GM12878 (cell line): ENCODE results near the gene COPS3. TPM values are rescaled to one million over a fixed set of nuclear protein-coding genes. Genes with fewer than 3 reads are reported as not detected.

Source experiments
- BRCA1 ChIP-seq: IDR thresholded peaks from 2 replicates; pipeline ENCODE4 v1.6.1; 2011; ENCODE audit warnings: low read depth, low read length, improper control_type of control experiment
- EED ChIP-seq: sonication (generic); IDR thresholded peaks from 2 replicates; pipeline ENCODE4 v1.6.1; 2016; ENCODE audit warnings: antibody characterized with exemption, low read depth
- IKZF1 ChIP-seq: fragments of 450-650 bp; conservative IDR thresholded peaks from 2 replicates; pipeline ENCODE4 v1.6.1; 2017; ENCODE audit warnings: antibody characterized with exemption, mild to moderate bottlenecking
- JUNB ChIP-seq: IDR thresholded peaks from 2 replicates; pipeline ENCODE4 v1.6.1; 2016; ENCODE audit warnings: antibody characterized with exemption, mild to moderate bottlenecking
- MYB ChIP-seq: fragments of 150-350 bp; IDR thresholded peaks from 2 replicates; pipeline ENCODE4 v1.6.1; 2014; ENCODE audit warnings: mild to moderate bottlenecking, low read depth, low read length, borderline replicate concordance
- MYC ChIP-seq: IDR thresholded peaks from 2 replicates; pipeline ENCODE4 v1.6.1; 2011; ENCODE audit warnings: mild to moderate bottlenecking, low read length, moderate library complexity, inconsistent platforms; ENCODE audit not compliant: insufficient read depth, insufficient replicate concordance, insufficient read length, severe bottlenecking
- POLR2AphosphoS2 ChIP-seq: IDR thresholded peaks from 2 replicates; pipeline ENCODE4 v1.6.1; 2011; ENCODE audit warnings: low read depth, mild to moderate bottlenecking, low read length, improper control_type of control experiment, moderate library complexity
- POU2F2 ChIP-seq: IDR thresholded peaks from 3 replicates; pipeline ENCODE4 v1.6.1; 2011; ENCODE audit warnings: low read depth, mild to moderate bottlenecking, low read length, borderline replicate concordance
- RAD51 ChIP-seq: fragments of 450-650 bp; IDR thresholded peaks from 2 replicates; pipeline ENCODE4 v1.6.1; 2016; ENCODE audit warnings: moderate library complexity, mild to moderate bottlenecking, inconsistent platforms
- RB1 ChIP-seq: fragments of 450-650 bp; formaldehyde crosslinking; IDR thresholded peaks from 2 replicates; pipeline ENCODE4 v1.6.1; 2017; ENCODE audit warnings: mild to moderate bottlenecking, borderline replicate concordance
- SRF ChIP-seq, 2 experiments: IDR thresholded peaks; 2 replicates each; pipeline ENCODE4 v1.6.1; 2011; ENCODE audit warnings: low read depth in 2 of 2, low read length in 2 of 2, mild to moderate bottlenecking in 1 of 2, moderate library complexity in 1 of 2
- STAT1 ChIP-seq: fragments of 450-650 bp; conservative IDR thresholded peaks from 2 replicates; pipeline ENCODE4 v1.6.1; 2014; ENCODE audit warnings: antibody characterized with exemption, mild to moderate bottlenecking
- TCF3 ChIP-seq: IDR thresholded peaks from 2 replicates; pipeline ENCODE4 v1.6.1; 2012; ENCODE audit warnings: low read depth, mild to moderate bottlenecking, low read length, borderline replicate concordance; ENCODE audit not compliant: insufficient read depth
- polyA plus RNA-seq, 11 experiments: library from polyadenylated mRNA; depleted of rRNA in 4 of 11; unstranded in 6 of 11; stranded (reverse) in 5 of 11; fragments of >200 nt; fragmentation: Nextera tagmentation in 4 of 11; fragmentation: Illumina TruSeq in 1 of 11; extraction: Ambion mirVana in 4 of 11; extraction: Trizol in 1 of 11; gene quantifications; 1 replicate in 1 of 11; 2 replicates in 10 of 11; pipeline versions ENCODE4 v1.2.1 to v1.2.3, GENCODE V29; 2011 to 2016; ENCODE audit warnings: inconsistent platforms in 2 of 11, missing spikeins in 2 of 11, low read depth in 1 of 11
- total RNA-seq, 4 experiments: library from RNA; depleted of rRNA in 3 of 4; stranded (reverse); fragments of >200 nt in 3 of 4; fragmentation: Illumina TruSeq in 1 of 4; extraction: Trizol in 1 of 4; gene quantifications; 2 replicates each; pipeline versions ENCODE4 v1.2.1 to v1.2.3, GENCODE V29; 2013 to 2021
- TF ChIP-seq, protein P1 (sequence below): fragments of 450-650 bp; formaldehyde crosslinking; IDR thresholded peaks from 2 replicates; pipeline ENCODE4 v1.4.0; 2020; ENCODE audit warnings: mild to moderate bottlenecking, moderate library complexity
- TF ChIP-seq, protein P2 (sequence below): fragments of 450-650 bp; IDR thresholded peaks from 2 replicates; pipeline ENCODE4 v1.6.1; 2016; ENCODE audit warnings: mild to moderate bottlenecking, moderate library complexity, borderline replicate concordance
- TF ChIP-seq, protein P3 (sequence below): fragments of 450-650 bp; IDR thresholded peaks from 2 replicates; pipeline ENCODE4 v1.6.1; 2017; ENCODE audit warnings: mild to moderate bottlenecking, moderate library complexity
- TF ChIP-seq, protein P4 (sequence below): IDR thresholded peaks from 2 replicates; pipeline ENCODE4 v1.6.1; 2012; ENCODE audit warnings: low read depth, low read length, improper control_type of control experiment

The COPS3 gene
- total and polyA plus RNA-seq, 10 of the 15 experiments (the other 5 are each of a cell fraction or from before 2014, with no cell fraction given) = 99.7 to 187 (median 133) TPM

DNA sequence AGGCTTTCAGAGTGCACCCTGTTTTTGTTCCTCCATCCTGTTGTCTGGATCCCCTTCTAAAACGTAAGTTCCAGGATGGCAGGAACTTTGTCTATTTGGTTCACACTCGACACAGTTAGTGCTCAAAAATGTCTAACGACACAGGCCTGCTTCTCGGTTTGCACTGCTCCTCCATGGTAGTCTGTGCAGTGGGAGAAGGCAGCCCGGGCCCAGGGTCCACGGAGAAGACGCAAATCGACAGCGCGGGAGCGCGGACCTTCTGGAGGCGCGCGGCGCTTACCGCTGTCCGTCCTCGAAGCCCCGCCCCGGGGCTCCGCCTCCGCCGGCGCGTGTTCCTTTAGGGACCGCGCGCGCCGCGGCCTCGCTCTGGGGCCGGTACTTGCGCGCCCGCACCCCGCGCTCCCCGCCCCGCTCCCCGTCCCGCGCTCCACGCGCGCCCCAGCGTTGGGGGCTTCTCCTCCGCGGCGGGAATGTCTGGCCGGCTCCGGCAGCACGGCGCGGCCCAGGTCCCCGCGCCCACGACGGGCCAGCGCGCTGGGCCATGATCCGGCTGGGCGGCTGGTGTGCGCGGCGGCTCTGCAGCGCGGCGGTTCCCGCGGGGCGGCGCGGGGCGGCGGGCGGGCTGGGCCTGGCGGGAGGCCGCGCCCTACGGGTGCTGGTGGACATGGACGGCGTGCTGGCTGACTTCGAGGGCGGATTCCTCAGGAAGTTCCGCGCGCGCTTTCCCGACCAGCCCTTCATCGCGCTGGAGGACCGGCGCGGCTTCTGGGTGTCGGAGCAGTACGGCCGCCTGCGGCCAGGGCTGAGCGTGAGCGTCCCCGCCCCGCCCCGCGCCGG, 22.2 kb upstream of the COPS3 start, which contains the start of gene NT5M (continued):
- TF ChIP-seq, protein P1, sequence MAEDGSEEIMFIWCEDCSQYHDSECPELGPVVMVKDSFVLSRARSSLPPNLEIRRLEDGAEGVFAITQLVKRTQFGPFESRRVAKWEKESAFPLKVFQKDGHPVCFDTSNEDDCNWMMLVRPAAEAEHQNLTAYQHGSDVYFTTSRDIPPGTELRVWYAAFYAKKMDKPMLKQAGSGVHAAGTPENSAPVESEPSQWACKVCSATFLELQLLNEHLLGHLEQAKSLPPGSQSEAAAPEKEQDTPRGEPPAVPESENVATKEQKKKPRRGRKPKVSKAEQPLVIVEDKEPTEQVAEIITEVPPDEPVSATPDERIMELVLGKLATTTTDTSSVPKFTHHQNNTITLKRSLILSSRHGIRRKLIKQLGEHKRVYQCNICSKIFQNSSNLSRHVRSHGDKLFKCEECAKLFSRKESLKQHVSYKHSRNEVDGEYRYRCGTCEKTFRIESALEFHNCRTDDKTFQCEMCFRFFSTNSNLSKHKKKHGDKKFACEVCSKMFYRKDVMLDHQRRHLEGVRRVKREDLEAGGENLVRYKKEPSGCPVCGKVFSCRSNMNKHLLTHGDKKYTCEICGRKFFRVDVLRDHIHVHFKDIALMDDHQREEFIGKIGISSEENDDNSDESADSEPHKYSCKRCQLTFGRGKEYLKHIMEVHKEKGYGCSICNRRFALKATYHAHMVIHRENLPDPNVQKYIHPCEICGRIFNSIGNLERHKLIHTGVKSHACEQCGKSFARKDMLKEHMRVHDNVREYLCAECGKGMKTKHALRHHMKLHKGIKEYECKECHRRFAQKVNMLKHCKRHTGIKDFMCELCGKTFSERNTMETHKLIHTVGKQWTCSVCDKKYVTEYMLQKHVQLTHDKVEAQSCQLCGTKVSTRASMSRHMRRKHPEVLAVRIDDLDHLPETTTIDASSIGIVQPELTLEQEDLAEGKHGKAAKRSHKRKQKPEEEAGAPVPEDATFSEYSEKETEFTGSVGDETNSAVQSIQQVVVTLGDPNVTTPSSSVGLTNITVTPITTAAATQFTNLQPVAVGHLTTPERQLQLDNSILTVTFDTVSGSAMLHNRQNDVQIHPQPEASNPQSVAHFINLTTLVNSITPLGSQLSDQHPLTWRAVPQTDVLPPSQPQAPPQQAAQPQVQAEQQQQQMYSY = no peak
- TF ChIP-seq RAD51 = no peak
- TF ChIP-seq, protein P2, sequence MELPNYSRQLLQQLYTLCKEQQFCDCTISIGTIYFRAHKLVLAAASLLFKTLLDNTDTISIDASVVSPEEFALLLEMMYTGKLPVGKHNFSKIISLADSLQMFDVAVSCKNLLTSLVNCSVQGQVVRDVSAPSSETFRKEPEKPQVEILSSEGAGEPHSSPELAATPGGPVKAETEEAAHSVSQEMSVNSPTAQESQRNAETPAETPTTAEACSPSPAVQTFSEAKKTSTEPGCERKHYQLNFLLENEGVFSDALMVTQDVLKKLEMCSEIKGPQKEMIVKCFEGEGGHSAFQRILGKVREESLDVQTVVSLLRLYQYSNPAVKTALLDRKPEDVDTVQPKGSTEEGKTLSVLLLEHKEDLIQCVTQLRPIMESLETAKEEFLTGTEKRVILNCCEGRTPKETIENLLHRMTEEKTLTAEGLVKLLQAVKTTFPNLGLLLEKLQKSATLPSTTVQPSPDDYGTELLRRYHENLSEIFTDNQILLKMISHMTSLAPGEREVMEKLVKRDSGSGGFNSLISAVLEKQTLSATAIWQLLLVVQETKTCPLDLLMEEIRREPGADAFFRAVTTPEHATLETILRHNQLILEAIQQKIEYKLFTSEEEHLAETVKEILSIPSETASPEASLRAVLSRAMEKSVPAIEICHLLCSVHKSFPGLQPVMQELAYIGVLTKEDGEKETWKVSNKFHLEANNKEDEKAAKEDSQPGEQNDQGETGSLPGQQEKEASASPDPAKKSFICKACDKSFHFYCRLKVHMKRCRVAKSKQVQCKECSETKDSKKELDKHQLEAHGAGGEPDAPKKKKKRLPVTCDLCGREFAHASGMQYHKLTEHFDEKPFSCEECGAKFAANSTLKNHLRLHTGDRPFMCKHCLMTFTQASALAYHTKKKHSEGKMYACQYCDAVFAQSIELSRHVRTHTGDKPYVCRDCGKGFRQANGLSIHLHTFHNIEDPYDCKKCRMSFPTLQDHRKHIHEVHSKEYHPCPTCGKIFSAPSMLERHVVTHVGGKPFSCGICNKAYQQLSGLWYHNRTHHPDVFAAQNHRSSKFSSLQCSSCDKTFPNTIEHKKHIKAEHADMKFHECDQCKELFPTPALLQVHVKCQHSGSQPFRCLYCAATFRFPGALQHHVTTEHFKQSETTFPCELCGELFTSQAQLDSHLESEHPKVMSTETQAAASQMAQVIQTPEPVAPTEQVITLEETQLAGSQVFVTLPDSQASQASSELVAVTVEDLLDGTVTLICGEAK = no peak; the same call in 1 of the 2 replicates
- TF ChIP-seq POLR2AphosphoS2 = no peak
- TF ChIP-seq MYB = no peak
- TF ChIP-seq STAT1 = no peak
- TF ChIP-seq POU2F2 = 0 out of 3 replicates have a peak, but pooled peaks have one; percentile 9
- no peak for TF ChIP-seq MYC
- no peak for TF ChIP-seq JUNB
- TF ChIP-seq TCF3 = no peak
- TF ChIP-seq RB1 = 0 out of 2 replicates have a peak, but pooled peaks have one; percentile 54
- TF ChIP-seq, protein P3, sequence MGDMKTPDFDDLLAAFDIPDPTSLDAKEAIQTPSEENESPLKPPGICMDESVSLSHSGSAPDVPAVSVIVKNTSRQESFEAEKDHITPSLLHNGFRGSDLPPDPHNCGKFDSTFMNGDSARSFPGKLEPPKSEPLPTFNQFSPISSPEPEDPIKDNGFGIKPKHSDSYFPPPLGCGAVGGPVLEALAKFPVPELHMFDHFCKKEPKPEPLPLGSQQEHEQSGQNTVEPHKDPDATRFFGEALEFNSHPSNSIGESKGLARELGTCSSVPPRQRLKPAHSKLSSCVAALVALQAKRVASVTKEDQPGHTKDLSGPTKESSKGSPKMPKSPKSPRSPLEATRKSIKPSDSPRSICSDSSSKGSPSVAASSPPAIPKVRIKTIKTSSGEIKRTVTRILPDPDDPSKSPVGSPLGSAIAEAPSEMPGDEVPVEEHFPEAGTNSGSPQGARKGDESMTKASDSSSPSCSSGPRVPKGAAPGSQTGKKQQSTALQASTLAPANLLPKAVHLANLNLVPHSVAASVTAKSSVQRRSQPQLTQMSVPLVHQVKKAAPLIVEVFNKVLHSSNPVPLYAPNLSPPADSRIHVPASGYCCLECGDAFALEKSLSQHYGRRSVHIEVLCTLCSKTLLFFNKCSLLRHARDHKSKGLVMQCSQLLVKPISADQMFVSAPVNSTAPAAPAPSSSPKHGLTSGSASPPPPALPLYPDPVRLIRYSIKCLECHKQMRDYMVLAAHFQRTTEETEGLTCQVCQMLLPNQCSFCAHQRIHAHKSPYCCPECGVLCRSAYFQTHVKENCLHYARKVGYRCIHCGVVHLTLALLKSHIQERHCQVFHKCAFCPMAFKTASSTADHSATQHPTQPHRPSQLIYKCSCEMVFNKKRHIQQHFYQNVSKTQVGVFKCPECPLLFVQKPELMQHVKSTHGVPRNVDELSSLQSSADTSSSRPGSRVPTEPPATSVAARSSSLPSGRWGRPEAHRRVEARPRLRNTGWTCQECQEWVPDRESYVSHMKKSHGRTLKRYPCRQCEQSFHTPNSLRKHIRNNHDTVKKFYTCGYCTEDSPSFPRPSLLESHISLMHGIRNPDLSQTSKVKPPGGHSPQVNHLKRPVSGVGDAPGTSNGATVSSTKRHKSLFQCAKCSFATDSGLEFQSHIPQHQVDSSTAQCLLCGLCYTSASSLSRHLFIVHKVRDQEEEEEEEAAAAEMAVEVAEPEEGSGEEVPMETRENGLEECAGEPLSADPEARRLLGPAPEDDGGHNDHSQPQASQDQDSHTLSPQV = no peak
- no peak for TF ChIP-seq BRCA1
- no peak for TF ChIP-seq EED
- TF ChIP-seq, protein P4, sequence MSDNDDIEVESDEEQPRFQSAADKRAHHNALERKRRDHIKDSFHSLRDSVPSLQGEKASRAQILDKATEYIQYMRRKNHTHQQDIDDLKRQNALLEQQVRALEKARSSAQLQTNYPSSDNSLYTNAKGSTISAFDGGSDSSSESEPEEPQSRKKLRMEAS = no peak
- no peak for TF ChIP-seq SRF (IDR thresholded peaks at IDR 0.05; ENCODE audit: low read depth in 2 of 2, low read length in 2 of 2)
- TF ChIP-seq IKZF1 = peak; percentile 81
